Osteocyte (in vitro differentiated cells): ENCODE data around the gene PLEKHG2. TPM values are rescaled to one million over a fixed set of nuclear protein-coding genes. Genes with fewer than 3 reads are reported as not detected.

Experiments
- DNase-seq: peaks from one replicate; pipeline ENCODE4 v3.0.0; 2021; ENCODE audit warnings: mixed read lengths; ENCODE audit not compliant: unreplicated experiment; ENCODE audit errors: extremely low spot score
- H3K27ac Mint-ChIP-seq: one replicate; pipeline ENCODE4 v1.8.0; 2021; ENCODE audit warnings: mild to moderate bottlenecking, mixed read lengths; ENCODE audit not compliant: unreplicated experiment
- H3K27me3 Mint-ChIP-seq: one replicate; pipeline ENCODE4 v1.8.0; 2021; ENCODE audit warnings: mixed read lengths; ENCODE audit not compliant: unreplicated experiment
- H3K36me3 Mint-ChIP-seq: one replicate; pipeline ENCODE4 v1.8.0; 2021; ENCODE audit warnings: mixed read lengths; ENCODE audit not compliant: unreplicated experiment
- H3K4me1 Mint-ChIP-seq: one replicate; pipeline ENCODE4 v1.8.0; 2021; ENCODE audit warnings: mixed read lengths; ENCODE audit not compliant: unreplicated experiment
- H3K4me3 Mint-ChIP-seq: one replicate; pipeline ENCODE4 v1.8.0; 2021; ENCODE audit warnings: mild to moderate bottlenecking, moderate library complexity, mixed read lengths; ENCODE audit not compliant: unreplicated experiment
- H3K9me3 Mint-ChIP-seq: one replicate; pipeline ENCODE4 v1.8.0; 2021; ENCODE audit warnings: mixed read lengths; ENCODE audit not compliant: unreplicated experiment
- CTCF ChIP-seq: fragments of 200-600 bp; sonication (generic); IDR thresholded peaks from 2 replicates; pipeline ENCODE4 v1.5.0; 2021; ENCODE audit warnings: antibody characterized with exemption, mild to moderate bottlenecking, moderate library complexity
- total RNA-seq: library from RNA; stranded (reverse); gene quantifications from 2 replicates; pipeline ENCODE4 v1.2.1, GENCODE V29; 2021

The PLEKHG2 gene
- total RNA-seq, 1 donor from 2014 or later = 150 TPM

GRCh38 chr19:39438270-39438934 lies 25.9 kb downstream of the PLEKHG2 start:
- peaks cover 38% of the 10 kb centered on the region for H3K4me1 Mint-ChIP-seq
- no peak overlapping the region for H3K4me3 Mint-ChIP-seq
- H3K9me3 Mint-ChIP-seq = no peaks in the 10 kb centered on the region
- peaks cover 15% of the 10 kb centered on the region for H3K36me3 Mint-ChIP-seq
- H3K27me3 Mint-ChIP-seq = no peaks in the 10 kb centered on the region
- TF ChIP-seq CTCF = no peak
- H3K27ac Mint-ChIP-seq = no peak overlapping the region
- no peak for DNase-seq

GRCh38 chr19:39444598-39445195 lies 32.2 kb downstream of the PLEKHG2 start:
- DNase-seq = no peak
- Mint-ChIP-seq H3K36me3 (peaks cover 16% of the 10 kb centered on the region), H3K4me3 (peak overlapping the region; percentile 96), H3K27ac (peak overlapping the region; percentile 98), H3K4me1 (peaks cover 49% of the 10 kb centered on the region), H3K27me3 (no peaks in the 10 kb centered on the region), H3K9me3 (no peaks in the 10 kb centered on the region)
- no peak for TF ChIP-seq CTCF

- peak; percentile 98 for DNase-seq
- Mint-ChIP-seq H3K4me1 (peaks cover 43% of the 10 kb centered on the region), H3K4me3 (peak within 1 kb of the TSS; percentile 96), H3K36me3 (peaks cover 16% of the 10 kb centered on the region), H3K9me3 (no peaks in the 10 kb centered on the region), H3K27ac (peak within 1 kb of the TSS; percentile 98), H3K27me3 (no peaks in the 10 kb centered on the region)
- no peak for TF ChIP-seq CTCF
Observed at GRCh38 chr19:39445196-39446111, 33.0 kb downstream of the PLEKHG2 start, which contains the start of gene SUPT5H. TSS of gene SUPT5H (plus strand) at chr19:39445582. CDS start at chr19:39445891, 309 bp downstream.

GRCh38 chr19:39446365-39447084 lies 34.1 kb downstream of the PLEKHG2 start:
- peak overlapping the region; percentile 96 for H3K4me3 Mint-ChIP-seq
- H3K27ac Mint-ChIP-seq = peak overlapping the region; percentile 98
- peaks cover 21% of the 10 kb centered on the region for H3K36me3 Mint-ChIP-seq

More at GRCh38 chr19:39446365-39447084, 34.1 kb downstream of the PLEKHG2 start:
- H3K4me1 Mint-ChIP-seq = peaks cover 41% of the 10 kb centered on the region
- H3K9me3 Mint-ChIP-seq = no peaks in the 10 kb centered on the region
- H3K27me3 Mint-ChIP-seq = no peaks in the 10 kb centered on the region
- DNase-seq = no peak
- no peak for TF ChIP-seq CTCF
